DND-41 (cell line): ENCODE data around the gene FANCD2OS.
"Not testable (repeated sequence)": the region's sequence is repeated elsewhere in the genome, so short reads cannot be mapped to it uniquely, and the experiment has no call there.

Source experiments
- ATAC-seq: fragments of 200-7000 bp; cut with Tn5 transposase; 3 replicates; pipeline ENCODE4 v1.9.1; 2021; ENCODE audit warnings: low read depth; ENCODE audit not compliant: insufficient read depth
- DNase-seq: peaks from one replicate; pipeline ENCODE4 v3.0.0-alpha.2; 2020
- H2AFZ ChIP-seq: 2 replicates; pipeline ENCODE4 v1.6.0; 2012; ENCODE audit warnings: low read depth, low read length
- H3K27ac ChIP-seq: 2 replicates; pipeline ENCODE4 v1.5.1; 2012; ENCODE audit warnings: low read length, inconsistent platforms
- H3K27me3 ChIP-seq: fragments of 200-600 bp; sonication (generic); 2 replicates; pipeline ENCODE4 v1.6.0; 2012; ENCODE audit warnings: low read length, mild to moderate bottlenecking, inconsistent platforms; ENCODE audit not compliant: insufficient read depth, poor library complexity
- H3K36me3 ChIP-seq: 2 replicates; pipeline ENCODE4 v1.5.1; 2012; ENCODE audit warnings: low read length, inconsistent platforms; ENCODE audit not compliant: insufficient read depth
- H3K4me1 ChIP-seq: 2 replicates; pipeline ENCODE4 v1.5.1; 2012; ENCODE audit warnings: mild to moderate bottlenecking, low read length; ENCODE audit not compliant: insufficient read depth
- H3K4me2 ChIP-seq: 2 replicates; pipeline ENCODE4 v1.6.0; 2012; ENCODE audit warnings: mild to moderate bottlenecking, moderate library complexity, low read length, inconsistent platforms; ENCODE audit not compliant: insufficient read depth
- H3K4me3 ChIP-seq, 2 experiments: fragments of 200-600 bp in 1 of 2; shearing (Covaris generic) in 1 of 2; 2 replicates each; pipeline ENCODE4 v1.5.1; 2012 to 2016; ENCODE audit warnings: inconsistent platforms in 2 of 2, low read length in 2 of 2, mild to moderate bottlenecking in 2 of 2, low read depth in 1 of 2, moderate library complexity in 1 of 2
- H3K79me2 ChIP-seq: 2 replicates; pipeline ENCODE4 v1.6.0; 2012; ENCODE audit warnings: low read length, inconsistent platforms; ENCODE audit not compliant: insufficient read depth
- H3K9ac ChIP-seq: 2 replicates; pipeline ENCODE4 v1.6.0; 2012; ENCODE audit warnings: low read depth, mild to moderate bottlenecking, inconsistent platforms, low read length, moderate library complexity
- H3K9me3 ChIP-seq: 2 replicates; pipeline ENCODE4 v1.5.1; 2012; ENCODE audit warnings: low read length, moderate library complexity, mild to moderate bottlenecking, inconsistent platforms; ENCODE audit not compliant: insufficient read depth, severe bottlenecking
- H4K20me1 ChIP-seq: 2 replicates; pipeline ENCODE4 v1.6.0; 2012; ENCODE audit warnings: low read length; ENCODE audit not compliant: insufficient read depth
- EZH2 ChIP-seq: IDR thresholded peaks from 3 replicates; pipeline ENCODE4 v1.6.1; 2012; ENCODE audit warnings: borderline replicate concordance, low read depth, mild to moderate bottlenecking, moderate library complexity, low read length, inconsistent platforms; ENCODE audit not compliant: severe bottlenecking
- TF ChIP-seq, protein P1 (sequence below): IDR thresholded peaks from 2 replicates; pipeline ENCODE4 v1.5.1; 2012; ENCODE audit warnings: borderline replicate concordance, low read length, moderate library complexity, mild to moderate bottlenecking; ENCODE audit not compliant: poor library complexity, severe bottlenecking; ENCODE audit errors: extremely low read depth

Gene FANCD2OS

DNA sequence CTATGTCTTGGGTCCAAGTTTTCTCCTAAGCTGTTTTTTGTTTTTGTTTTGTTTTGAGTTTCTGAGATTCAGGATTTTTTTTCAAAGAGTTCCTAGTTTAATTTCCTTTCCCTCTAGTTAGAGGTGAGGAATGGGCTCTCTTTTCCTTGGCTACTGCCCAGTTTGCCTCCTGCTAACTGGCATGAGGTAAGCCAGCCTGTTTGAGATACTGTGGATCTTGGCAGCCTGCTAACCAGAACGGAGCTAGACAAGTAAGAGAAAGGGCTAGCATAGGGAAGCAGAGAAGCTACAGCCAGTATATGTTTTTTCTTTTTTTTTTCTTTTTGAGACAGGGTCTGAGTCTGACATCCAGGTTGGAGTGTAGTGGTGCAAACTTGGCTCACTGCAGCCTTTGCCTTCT lies 17.3 kb downstream of the FANCD2OS start:
- H3K4me2 ChIP-seq, H3K79me2 ChIP-seq, H3K4me3 ChIP-seq, ATAC-seq, H2AFZ ChIP-seq, H3K9me3 ChIP-seq, H3K27me3 ChIP-seq, H3K9ac ChIP-seq, DNase-seq, H3K4me1 ChIP-seq, H4K20me1 ChIP-seq, H3K27ac ChIP-seq: not testable (repeated sequence)
- peaks cover 89% of the 10 kb centered on the region for H3K36me3 ChIP-seq

DNA sequence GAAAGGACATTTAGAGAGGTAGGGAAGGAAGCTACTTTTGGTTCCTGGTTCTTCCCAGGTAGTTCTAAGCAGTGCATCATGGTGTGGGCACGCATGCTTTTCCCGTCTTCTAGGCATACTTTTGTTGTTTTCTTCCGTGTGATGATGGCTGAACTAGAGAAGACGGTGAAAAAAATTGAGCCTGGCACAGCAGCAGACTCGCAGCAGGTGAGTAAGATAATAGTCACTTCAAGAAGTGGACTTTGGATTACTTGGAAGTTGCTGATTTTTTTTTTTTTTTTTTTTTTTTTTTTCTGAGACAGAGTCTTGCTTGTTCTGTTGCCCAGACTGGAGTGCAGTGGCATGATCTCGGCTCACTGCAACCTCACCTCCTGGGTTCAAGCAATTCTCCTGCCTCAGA lies 17.9 kb downstream of the FANCD2OS start:
- H3K36me3 ChIP-seq: peaks cover 89% of the 10 kb centered on the region
- H3K9ac ChIP-seq: no peak overlapping the region
- no peaks in the 10 kb centered on the region for H4K20me1 ChIP-seq
- ATAC-seq: no peak
- no peak for DNase-seq
- H3K4me2 ChIP-seq: no peak overlapping the region
- TF ChIP-seq, protein P1, sequence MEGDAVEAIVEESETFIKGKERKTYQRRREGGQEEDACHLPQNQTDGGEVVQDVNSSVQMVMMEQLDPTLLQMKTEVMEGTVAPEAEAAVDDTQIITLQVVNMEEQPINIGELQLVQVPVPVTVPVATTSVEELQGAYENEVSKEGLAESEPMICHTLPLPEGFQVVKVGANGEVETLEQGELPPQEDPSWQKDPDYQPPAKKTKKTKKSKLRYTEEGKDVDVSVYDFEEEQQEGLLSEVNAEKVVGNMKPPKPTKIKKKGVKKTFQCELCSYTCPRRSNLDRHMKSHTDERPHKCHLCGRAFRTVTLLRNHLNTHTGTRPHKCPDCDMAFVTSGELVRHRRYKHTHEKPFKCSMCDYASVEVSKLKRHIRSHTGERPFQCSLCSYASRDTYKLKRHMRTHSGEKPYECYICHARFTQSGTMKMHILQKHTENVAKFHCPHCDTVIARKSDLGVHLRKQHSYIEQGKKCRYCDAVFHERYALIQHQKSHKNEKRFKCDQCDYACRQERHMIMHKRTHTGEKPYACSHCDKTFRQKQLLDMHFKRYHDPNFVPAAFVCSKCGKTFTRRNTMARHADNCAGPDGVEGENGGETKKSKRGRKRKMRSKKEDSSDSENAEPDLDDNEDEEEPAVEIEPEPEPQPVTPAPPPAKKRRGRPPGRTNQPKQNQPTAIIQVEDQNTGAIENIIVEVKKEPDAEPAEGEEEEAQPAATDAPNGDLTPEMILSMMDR: no peak
- no peak for TF ChIP-seq EZH2
- no peaks in the 10 kb centered on the region for H3K79me2 ChIP-seq
- H3K9me3 ChIP-seq: no peaks in the 10 kb centered on the region
- no peak overlapping the region for H2AFZ ChIP-seq
- H3K27me3 ChIP-seq: no peaks in the 10 kb centered on the region
- no peak overlapping the region for H3K4me3 ChIP-seq
- no peaks in the 10 kb centered on the region for H3K4me1 ChIP-seq
- no peak overlapping the region for H3K27ac ChIP-seq

DNA sequence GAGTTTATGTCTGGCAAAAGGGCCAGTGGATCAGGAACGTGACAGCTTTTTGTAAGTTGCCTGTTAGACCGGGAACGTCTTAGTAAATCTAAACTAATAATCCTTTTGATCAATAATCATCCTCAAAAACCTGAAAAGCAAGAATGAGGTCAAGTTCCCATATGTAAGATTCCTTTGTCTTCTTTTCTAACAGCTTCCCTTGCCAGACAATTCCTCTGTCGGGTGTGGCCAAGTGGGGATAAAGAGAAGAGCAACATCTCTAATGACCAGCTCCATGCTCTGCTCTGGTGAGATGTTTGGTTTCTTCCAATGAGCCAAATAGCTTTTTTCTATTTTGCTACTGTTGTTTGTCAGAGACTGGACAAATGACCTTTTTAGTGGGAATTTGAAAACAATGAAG lies 19.8 kb downstream of the FANCD2OS start:
- Histone ChIP-seq H3K36me3 (peaks cover 83% of the 10 kb centered on the region), H3K4me2 (no peak overlapping the region), H3K27me3 (no peaks in the 10 kb centered on the region), H4K20me1 (no peaks in the 10 kb centered on the region), H3K9me3 (no peaks in the 10 kb centered on the region), H3K4me1 (no peaks in the 10 kb centered on the region), H2AFZ (no peak overlapping the region), H3K79me2 (no peaks in the 10 kb centered on the region), H3K4me3 (no peak overlapping the region), H3K27ac (no peak overlapping the region), H3K9ac (no peak overlapping the region)
- ATAC-seq: no peak
- TF ChIP-seq, protein P1: no peak
- TF ChIP-seq EZH2: no peak
- no peak for DNase-seq

DNA sequence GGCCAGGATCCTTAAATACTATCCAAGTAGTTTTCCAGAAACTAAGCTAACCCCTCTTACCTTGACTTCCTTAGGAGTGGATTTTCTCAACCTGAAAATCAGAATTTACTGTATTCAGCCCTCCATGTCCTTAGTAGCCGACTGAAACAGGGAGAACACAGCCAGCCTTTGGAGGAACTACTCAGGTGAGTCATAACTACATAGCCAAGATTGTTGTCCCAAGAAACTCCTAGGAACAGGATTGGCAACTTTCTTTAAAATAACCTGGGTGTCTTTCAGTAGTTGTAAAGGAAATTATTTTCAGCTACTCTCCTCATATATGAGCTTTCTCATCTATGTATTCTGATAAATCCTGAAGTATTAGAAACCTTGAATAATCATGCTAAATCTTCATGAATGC lies 22.3 kb downstream of the FANCD2OS start:
- no peak overlapping the region for H3K4me3 ChIP-seq
- H3K79me2 ChIP-seq: no peaks in the 10 kb centered on the region
- no peak overlapping the region for H3K4me2 ChIP-seq
- H3K27ac ChIP-seq: no peak overlapping the region
- no peak overlapping the region for H3K9ac ChIP-seq
- H3K4me1 ChIP-seq: no peaks in the 10 kb centered on the region
- H3K36me3 ChIP-seq: peaks cover 87% of the 10 kb centered on the region
- TF ChIP-seq EZH2: no peak
- TF ChIP-seq, protein P1: no peak
- H4K20me1 ChIP-seq: no peaks in the 10 kb centered on the region
- H2AFZ ChIP-seq: no peak overlapping the region
- ATAC-seq (no peak), DNase-seq (no peak)
- H3K9me3 ChIP-seq: no peaks in the 10 kb centered on the region
- H3K27me3 ChIP-seq: no peaks in the 10 kb centered on the region
